Neural cell (in vitro differentiated cells): ENCODE results near the gene TSPAN18.

Experiments
- EP300 ChIP-seq: fragments of 450-650 bp; conservative IDR thresholded peaks from 2 replicates; pipeline ENCODE4 v1.6.1; 2014; ENCODE audit warnings: antibody characterized with exemption, mild to moderate bottlenecking, moderate library complexity; ENCODE audit not compliant: poor library complexity, severe bottlenecking
- EZH2 ChIP-seq: fragments of 200-600, 300-800 bp; shearing (Covaris generic), sonication (generic); IDR thresholded peaks from 2 replicates; pipeline ENCODE4 v1.6.1; 2014; ENCODE audit warnings: antibody characterized with exemption, low read length, borderline replicate concordance, mild to moderate bottlenecking; ENCODE audit not compliant: insufficient read depth, poor library complexity, severe bottlenecking
- POLR2AphosphoS5 ChIP-seq: IDR thresholded peaks from 2 replicates; pipeline ENCODE4 v1.6.1; 2012
- RAD21 ChIP-seq: fragments of 450-650 bp; conservative IDR thresholded peaks from 2 replicates; pipeline ENCODE4 v1.6.1; 2014; ENCODE audit warnings: antibody characterized with exemption, mild to moderate bottlenecking, moderate library complexity
- SMC3 ChIP-seq: fragments of 450-650 bp; conservative IDR thresholded peaks from 2 replicates; pipeline ENCODE4 v1.6.1; 2014; ENCODE audit warnings: antibody characterized with exemption, mild to moderate bottlenecking, moderate library complexity; ENCODE audit not compliant: poor library complexity
- TAF1 ChIP-seq: IDR thresholded peaks from 2 replicates; pipeline ENCODE4 v1.6.1; 2012; ENCODE audit warnings: low read depth
- TF ChIP-seq, protein P1 (sequence below): fragments of 450-650 bp; IDR thresholded peaks from 2 replicates; pipeline ENCODE4 v1.5.1; 2014; ENCODE audit warnings: antibody characterized with exemption, mild to moderate bottlenecking, moderate library complexity; ENCODE audit not compliant: poor library complexity, severe bottlenecking

DNA sequence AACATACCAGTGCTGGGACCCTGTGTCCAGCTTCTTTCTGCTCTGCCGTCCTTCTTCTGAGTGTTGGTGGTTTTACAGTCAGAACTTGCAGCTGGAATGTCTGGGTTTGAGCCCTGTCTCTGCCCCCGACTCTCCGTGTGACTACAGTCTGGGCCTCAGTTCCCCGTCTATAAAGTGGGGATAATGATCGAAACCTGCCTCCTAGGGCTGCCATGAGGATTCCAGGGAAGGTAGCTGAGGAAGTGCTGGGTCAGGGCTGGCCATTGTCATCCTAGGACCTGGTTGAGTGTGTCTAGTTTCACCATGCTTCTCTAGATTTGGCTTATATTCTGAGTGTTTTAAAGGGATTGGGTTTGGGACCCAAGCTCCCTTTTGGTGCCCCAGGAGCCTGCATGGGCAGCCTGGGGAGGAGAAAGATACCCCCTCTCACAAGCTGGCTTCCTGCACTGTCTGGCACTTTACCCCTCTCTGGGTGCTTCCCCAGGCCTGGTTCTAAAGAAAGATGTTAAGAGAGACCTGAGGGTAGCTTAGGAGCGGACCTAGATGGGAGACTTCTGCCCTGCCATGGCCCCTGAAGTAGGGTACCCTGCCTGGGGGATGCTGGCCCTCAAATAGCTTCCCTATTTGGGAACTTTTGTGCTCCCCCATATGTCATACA, 49.9 kb downstream of the TSPAN18 start:
- TF ChIP-seq EP300 (no peak), SMC3 (no peak), EZH2 (no peak), RAD21 (no peak), POLR2AphosphoS5 (no peak), TAF1 (no peak)
- TF ChIP-seq, protein P1, sequence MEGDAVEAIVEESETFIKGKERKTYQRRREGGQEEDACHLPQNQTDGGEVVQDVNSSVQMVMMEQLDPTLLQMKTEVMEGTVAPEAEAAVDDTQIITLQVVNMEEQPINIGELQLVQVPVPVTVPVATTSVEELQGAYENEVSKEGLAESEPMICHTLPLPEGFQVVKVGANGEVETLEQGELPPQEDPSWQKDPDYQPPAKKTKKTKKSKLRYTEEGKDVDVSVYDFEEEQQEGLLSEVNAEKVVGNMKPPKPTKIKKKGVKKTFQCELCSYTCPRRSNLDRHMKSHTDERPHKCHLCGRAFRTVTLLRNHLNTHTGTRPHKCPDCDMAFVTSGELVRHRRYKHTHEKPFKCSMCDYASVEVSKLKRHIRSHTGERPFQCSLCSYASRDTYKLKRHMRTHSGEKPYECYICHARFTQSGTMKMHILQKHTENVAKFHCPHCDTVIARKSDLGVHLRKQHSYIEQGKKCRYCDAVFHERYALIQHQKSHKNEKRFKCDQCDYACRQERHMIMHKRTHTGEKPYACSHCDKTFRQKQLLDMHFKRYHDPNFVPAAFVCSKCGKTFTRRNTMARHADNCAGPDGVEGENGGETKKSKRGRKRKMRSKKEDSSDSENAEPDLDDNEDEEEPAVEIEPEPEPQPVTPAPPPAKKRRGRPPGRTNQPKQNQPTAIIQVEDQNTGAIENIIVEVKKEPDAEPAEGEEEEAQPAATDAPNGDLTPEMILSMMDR: no peak
